Measurements from ENCODE around the gene HIVEP3.

DNA sequence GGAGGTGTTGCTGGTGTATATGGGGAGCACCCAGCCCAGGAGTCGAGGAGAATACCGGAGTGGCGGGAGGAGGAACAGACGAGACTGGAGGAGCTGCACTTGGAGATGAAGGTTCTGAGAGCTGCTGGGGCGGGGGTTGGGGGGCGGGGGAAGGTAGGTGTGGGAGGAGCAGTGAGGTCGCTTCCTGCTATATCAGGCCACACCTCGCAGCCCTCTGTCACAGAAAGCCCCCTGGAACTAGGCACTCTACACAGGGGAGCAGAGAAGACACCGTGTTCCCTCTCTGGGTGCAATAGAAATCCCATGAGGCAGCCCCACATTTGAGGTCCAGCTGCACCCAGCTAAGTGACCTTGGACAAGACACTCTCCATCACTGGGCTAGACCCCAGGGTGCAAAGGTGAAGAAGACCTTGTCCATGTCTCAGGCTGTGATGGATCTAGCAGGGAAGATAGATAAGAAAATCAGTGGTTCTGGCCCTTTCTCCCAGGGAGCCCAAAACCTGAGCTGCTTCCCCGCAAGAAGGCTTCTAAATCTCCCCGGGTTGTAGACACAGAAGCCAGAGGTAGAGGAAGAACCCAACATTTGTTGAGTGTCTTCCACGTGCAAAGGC lies 278.5 kb downstream of the HIVEP3 start:
- no peak for TF ChIP-seq POLR2A (IDR thresholded peaks at IDR 0.05; ENCODE audit: low read depth, low read length)
- TF ChIP-seq TAF1 (IDR thresholded peaks at IDR 0.05; ENCODE audit: low read depth, low read length): no peak
- TF ChIP-seq POLR2AphosphoS5 (IDR thresholded peaks at IDR 0.05; ENCODE audit: low read depth, low read length): no peak
- TF ChIP-seq SPI1 (IDR thresholded peaks at IDR 0.05; ENCODE audit: low read depth, low read length): no peak

All from GM12891 (cell line).